GM04503 (cell line): ENCODE data around the gene FBN1.

Experiments
- DNase-seq: peaks from one replicate; pipeline ENCODE4 v3.0.0-alpha.2; 2012; ENCODE audit warnings: low read depth

Gene FBN1

DNA sequence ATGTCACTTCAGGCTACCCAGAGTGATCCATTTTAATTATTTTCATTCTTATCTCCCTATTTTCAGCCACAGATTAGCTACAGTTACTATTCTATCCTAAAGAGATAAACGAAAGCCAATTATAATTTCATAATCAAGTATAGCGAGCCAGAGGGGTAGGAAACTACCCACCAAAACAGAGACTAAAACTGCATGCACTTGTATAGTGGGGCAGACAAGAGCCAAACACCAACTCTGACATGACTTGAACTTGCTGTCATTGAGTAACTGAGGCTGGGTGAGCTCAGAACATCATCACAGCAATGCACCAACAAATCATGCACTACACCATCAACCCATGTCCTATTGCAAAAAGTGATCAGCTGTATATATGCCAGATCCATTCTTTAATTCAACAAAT lies 64.8 kb downstream of the FBN1 start:
- no peak for DNase-seq

- no peak for DNase-seq
Observed at GRCh38 chr15:48579945-48580671, 65.4 kb downstream of the FBN1 start.

- no peak for DNase-seq
Observed at GRCh38 chr15:48578965-48579364, 66.5 kb downstream of the FBN1 start.

DNA sequence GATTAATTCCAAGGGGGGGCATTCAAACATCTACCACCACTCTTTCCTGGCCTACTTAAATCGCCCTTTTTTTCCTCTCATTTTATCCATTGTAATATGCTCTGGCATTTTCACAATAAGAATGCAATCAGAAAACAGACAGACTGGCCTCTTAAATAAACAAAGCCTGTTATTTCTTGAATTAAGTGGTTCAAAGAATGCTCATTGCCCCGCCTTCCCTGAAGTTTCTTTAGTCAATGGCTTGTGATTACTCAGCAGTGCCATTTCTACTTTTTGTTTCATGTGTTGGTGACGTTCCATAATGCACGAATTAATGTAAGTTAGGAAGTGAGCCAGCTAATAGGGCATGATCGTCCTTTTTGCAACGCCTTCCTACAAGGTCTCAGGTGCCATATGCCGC lies 68.0 kb downstream of the FBN1 start:
- DNase-seq, result no peak

DNA sequence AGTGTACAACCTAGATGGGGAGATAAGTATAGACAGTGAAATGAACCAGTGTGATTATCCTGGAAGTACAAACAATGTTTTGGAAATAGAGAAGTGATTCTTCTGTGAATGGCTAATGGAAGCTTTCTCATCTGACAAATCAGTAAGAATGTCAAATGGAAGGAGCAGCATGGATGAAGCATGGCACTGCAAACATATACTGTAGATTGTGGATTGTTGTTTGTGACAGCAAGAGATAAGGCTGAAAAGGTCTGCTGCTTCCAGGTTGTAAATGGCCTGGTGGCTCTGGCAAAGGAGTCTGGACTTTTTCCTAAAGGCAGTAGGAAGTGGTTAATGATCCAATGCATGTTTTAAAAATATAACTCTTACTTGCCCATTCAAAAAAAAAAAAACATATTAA lies 71.3 kb downstream of the FBN1 start:
- no peak for DNase-seq

GRCh38 chr15:48573780-48574179 lies 71.7 kb downstream of the FBN1 start:
- no peak for DNase-seq

DNA sequence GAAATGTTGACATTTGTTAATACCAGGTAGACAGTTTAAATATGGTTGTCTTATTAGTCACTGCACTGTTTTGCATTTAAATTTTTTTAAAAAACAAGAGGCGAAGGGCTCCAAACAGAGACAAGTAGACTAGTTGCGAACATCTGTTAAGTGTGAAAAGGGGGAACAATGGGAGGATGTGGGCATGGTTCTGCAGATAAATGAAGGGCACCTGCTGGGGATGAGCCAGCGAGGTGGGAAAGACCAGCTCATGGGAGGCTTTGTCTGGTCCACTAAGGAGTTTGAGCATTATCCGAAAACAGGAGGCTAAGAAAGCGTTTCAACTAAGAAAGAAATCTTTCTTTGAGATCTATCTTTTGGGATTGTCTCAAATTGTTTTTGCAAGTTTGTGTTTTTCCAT lies 72.7 kb downstream of the FBN1 start:
- DNase-seq, result no peak

DNA sequence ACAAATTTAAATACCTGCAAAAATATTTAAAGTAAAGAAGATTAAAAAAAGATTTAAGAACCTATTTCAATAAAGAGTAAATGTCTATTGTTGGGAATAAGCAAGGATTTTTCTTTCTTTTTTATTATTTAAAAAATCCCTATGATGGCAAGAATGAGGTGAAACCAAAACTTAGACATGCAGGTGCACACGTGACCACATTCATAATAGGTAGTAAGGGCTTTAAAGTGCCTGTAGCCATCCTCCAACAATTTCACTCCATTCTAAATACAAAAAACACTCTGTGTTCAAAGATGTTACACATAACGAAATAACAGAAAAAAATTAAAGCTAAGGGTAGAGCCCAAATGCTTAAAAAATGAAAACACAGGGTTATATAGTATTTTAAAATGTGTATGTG lies 74.0 kb downstream of the FBN1 start:
- DNase-seq, result no peak

- DNase-seq, result no peak
Observed at GRCh38 chr15:48570822-48571221, 74.7 kb downstream of the FBN1 start.

DNA sequence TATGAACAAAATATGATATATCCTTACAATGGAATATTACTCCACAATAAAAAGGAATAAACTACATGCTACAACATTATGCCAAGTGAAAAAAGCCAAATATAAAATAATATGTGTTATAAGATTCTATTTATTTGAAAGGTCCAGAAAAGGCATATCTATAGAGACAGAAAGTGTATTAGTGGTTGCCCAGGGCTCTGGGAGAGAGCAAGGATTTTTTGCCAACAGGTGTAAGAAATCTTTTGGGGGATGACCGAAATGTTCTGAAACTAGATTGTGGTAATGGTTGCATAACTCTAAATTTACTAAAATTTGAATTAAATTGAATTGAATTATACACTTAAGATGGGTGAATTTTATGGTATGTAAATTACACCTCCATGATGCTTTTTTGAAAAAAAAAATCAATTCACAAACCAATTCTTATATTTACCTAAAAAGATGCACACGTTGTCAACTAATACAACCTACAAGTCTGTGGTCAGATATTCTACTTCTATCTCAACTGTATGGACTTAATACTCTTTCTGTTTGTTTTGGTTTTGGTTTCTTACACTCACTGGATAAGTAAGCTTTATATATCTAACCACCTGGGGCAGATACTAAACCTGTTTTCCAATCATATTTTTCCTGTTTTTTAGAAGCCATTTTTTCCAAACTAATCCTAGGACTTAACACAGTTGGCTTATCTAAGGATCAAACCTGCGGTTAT lies 75.8 kb downstream of the FBN1 start:
- DNase-seq, result no peak

DNA sequence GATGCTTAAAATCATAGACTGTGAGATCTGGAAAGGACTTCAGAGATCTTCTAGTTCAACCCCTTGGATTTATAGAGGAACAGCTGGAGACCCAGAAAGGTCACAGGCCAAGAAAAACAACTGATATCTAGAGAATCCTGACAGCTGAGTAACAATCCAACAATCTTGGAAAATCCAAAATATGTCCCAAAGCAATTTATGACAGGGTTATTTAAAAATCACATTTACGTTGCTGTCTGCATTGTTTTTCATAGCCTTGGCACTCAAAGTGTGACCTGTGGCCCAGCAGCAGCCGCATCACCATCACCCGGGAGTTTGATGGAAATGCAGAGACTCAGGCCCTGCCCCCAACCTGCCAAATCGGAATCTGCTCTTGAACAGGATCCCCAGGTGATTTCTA lies 78.8 kb downstream of the FBN1 start:
- DNase-seq, result no peak

DNA sequence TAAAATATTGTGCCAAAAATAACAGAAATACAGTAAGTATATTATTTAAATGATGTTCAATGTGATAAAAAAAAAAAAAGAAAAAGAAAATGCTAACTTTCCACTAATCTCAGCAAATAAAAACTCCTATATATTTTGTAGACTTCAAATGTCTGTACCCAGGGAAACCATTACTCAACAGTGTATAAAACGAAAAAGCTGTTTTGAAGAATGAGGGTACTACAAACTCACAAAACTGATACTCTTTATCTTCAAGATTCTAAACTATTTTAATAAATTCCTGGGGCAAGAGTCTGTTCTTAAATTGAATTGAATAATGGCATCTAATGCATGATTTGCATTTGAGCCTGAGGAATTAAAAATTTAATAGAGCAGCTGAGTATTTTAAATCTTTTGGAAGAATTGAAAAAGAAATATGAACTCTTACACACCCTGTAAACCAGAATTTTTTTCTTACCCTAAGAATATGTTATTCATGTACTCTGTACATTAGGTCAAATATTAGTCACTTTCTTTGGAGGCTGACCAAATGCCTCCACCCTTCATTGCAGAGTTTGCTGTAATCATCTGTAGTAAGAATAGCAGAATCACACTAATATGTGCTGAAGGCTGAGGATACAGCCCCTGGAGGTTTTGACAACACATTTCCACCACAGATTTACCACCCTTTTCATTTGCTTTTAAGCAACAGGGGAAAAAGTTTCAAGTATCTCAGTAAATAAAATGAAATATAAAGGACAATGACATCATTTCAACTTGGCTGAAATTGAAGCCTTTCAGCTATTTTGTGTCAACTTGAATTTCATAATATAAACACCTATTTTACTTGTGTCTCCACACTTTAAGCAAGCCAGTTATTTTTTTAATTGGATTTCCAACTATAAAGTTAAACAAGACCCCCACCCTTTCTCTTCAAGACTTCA lies 79.7 kb downstream of the FBN1 start:
- DNase-seq, result peak; percentile 62

DNA sequence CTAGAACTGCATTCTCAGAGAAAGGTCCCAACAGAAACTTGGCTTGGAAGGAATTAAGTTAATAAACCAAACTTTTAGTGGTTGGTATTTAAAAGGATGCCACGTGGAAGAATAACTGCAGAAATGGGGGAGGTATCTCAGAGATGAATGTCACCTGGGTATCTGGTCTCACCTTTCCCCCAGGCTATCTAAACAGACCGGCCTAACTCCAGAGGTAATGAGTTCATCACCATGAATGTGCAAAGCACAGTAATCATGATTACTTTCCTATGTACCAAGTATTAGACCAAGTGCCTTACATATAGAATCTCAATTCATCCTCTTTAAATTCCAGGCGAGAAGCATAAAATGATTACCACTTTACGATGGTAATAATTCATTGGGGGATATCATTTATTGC lies 80.8 kb downstream of the FBN1 start:
- DNase-seq, result no peak

GRCh38 chr15:48563934-48564333 lies 81.6 kb downstream of the FBN1 start:
- no peak for DNase-seq

DNA sequence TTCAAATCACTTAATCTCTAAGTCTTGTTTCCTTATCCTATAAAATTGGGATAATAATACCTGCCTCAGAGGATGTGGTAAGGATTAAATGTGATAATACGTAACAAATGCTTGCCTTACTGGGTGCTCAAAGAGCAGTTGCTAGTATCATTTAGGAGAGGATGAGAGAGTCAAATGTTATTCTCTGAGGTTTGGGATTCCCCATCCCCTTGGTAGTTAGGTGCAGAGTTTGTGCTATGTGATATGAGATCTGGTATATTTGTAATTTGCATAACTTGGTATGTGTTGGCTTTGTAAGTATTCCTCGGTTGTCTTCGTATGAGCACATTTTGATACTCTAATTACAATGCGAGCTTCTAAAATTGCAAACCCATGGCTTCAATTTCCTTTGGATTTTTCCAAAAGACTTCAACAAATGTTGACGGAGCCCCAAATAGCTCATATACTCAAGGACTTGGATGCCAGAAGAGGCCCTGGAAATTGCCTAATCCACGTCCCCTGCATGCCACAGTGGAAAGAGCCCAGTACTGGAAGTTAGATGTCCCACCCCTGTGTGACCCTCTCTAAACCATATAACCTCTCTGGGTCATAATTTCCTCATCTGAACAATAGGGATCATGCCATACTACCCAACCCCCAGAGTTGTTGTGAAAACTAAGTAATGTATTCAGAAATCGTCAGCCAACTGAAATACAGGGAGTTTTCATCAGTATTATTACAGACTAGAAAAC lies 85.0 kb downstream of the FBN1 start:
- no peak for DNase-seq

- peak; percentile 75 for DNase-seq
Observed at GRCh38 chr15:48559285-48559684, 86.2 kb downstream of the FBN1 start.

DNA sequence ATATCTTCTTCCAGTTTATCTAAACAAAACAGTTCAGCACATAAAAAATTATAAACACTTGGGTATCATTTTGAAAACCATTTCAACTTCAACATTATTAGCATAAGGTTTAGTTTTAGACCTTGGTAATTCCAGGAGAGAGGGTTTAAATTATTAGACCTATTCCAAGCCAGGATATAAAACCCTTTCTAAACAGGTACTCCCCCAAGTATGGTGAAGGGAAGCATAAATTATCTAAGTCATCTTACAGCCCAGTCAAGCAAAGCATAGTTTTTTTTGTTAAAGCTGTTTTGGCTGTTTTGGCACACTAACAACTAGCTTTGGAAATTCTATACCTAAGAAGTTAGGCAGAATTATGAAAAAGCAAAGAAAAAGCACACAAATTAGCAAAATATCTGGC lies 87.3 kb downstream of the FBN1 start:
- no peak for DNase-seq

DNA sequence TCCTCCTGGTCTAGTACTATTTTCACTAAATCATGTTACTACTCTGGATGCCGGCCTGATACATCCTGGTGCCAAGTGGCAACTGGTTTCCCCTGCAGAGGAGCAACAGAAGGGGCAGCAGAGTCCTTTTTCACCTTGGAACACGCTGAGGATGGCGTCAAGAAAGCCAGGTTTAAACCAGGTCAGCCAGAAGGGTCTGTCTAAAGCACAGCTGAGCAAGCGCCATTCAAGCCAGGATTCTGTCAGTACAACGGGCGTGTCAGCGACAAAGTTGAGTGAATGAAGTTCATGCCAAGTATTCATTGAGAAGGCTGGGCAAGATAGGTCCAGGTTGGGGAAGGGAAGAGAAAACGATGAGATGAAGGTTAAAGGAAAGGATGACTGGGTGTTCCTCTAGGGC lies 88.2 kb downstream of the FBN1 start:
- no peak for DNase-seq

DNA sequence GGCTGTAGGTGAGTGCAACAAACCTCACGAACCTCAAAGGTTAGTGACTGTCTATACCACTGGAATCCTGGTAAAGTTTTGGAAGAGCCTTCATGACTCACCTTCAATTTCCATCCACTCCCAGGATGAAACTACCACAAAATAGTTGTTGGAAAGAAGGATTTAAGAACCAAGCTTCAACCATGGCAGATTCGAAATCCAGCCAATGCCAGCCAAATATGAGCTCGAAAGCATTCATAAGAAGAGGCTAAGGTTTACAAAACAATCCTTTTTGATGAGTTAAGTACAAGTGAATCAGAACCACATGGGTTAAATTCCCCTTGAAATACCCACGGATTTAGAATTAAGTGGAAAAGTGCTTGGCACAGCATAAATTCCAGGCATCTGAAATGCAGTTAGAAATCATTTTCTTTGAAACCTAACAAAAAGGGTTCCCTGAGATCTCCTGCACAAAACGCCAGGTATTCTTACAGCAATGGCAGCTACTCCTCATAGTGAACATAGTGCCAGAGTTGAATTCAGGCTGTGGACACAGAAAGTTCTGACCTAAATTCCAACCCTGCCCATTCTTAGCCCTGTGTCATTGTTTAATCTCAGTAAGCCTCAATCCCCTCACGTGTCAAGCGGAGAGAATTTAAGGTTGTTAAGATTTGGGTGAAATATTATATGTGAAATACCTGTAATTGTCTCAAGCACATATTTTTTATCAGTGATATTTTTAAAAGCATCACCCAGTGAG lies 89.2 kb downstream of the FBN1 start:
- no peak for DNase-seq

DNA sequence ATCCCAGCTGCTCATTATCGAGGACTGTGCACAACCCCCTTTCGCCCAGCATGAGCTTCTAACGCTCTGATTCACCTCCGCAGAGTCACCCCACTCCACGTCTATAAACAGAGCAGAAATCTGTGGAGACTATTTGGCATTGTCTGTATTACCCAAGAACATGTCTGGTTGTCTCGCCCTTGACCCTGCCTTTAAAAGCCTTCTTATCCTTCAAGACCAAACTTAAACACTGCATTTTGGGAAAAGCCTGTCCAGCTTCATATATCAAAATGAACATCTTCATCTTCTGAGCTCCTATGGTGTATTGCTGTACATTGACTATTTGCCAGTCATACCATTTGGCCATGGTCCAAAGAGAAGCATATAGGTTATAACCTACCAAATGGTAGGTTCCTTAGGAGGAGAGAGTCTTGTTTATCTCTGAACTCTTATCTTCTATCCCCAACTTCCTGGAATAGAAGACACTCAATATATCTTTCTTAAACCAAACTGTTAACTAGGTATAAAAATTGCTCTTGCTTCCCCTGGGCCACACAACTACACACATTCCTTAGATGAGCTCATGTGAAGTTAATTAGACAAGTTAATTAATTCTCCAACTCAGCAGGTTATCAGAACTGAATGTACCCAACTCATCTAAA lies 90.1 kb downstream of the FBN1 start:
- peak; percentile 79 for DNase-seq

- no peak for DNase-seq
Observed at GRCh38 chr15:48554112-48554511, 91.4 kb downstream of the FBN1 start.
